GM19035 (cell line): ENCODE measurements around the gene CACNA1C.

Experiments used
- ATAC-seq: cut with Tn5 transposase; IDR thresholded peaks from one replicate; pipeline ENCODE4 v1.9.1; 2021; ENCODE audit not compliant: unreplicated experiment

CACNA1C gene

DNA sequence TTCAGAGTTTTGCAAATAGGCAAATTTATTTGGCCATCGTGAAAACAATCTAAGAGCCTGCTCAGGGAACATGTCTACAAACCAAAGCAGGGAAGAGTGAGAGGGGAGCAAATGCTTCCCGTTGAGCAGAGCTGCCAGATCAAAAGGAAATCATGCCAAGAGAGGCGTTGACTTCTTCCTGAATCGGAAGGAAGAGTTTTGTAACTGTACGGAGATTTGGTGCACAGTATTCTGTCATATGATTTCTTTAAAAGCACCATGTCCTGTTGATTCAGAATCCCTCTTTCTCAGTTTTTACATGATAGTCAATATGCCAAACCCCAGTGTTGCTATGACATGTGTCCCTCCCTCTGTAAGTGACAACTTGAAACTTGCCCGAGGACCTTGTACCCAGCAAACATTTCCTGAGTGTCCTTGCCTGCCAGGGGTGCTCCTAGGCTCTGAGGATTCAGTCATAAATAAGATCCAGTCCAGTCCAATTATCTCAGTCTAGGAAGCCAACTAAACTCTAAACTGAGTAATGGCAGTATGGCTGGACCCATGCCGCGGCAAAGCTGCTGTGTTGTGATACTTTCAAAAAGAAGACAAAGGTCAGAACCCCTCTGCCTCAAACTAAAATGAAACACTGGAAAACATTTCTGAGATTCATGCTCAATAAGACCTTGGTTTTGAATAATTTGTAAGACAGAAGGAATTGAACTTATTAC lies 441.9 kb downstream of the CACNA1C start:
- no peak for ATAC-seq

DNA sequence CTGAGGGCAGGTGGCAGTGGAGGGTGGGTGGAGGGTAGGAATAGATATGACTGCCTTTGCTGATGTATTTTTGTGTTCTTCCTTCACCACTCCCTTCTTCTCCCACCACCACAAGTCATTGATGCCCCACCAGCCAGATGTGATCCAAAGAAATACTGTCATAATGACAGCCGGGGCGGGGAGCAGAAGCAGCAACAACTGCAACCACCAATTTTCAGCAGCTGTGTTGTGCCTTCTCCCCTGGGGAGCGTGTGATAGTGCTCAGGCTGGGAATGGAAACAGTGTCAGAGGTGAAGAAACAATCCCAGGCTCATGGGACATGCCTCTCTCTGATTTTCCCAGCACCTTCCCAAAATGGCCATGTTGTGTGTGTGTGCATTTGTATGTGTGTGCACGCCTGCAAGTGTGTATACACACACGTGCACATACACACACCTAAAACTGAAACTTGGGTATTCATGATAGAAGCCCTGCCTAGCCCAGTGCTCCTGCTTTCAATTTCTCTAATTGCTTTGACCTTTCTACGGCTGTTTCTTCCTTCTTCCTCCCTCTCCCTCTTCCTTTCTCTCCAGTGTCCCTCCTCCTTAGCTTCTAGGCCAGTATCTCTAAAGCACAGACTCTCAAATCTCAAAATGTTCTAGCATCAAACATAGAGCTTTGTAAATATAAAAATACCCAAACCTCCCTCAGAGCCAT lies 442.8 kb downstream of the CACNA1C start:
- no peak for ATAC-seq

DNA sequence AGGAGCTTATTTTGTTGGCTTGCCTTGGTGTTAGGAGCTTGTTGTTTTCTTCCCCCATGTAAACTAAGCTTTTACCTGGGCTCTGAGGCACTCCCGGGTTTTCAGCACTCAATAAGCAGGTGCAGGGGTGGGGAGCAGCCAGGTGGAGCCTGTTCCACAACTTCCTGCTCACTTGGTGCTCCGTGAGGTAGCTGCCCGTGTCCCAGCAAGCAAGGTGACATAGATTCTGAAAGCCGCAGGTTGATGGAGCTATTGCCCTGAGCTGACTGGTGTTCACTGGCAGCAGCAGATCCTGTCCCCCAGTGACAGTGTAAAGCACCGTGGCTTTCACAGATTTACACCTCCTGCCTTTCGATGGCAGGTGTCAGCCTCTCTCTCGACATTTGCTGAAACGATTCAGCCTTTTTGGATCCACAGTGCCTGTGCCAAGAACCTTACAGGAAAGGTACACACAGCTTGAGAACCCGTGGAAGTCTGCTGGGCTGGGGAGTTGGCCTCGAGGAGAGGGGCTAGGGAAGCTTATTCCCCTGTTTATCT lies 446.2 kb downstream of the CACNA1C start:
- ATAC-seq: no peak

DNA sequence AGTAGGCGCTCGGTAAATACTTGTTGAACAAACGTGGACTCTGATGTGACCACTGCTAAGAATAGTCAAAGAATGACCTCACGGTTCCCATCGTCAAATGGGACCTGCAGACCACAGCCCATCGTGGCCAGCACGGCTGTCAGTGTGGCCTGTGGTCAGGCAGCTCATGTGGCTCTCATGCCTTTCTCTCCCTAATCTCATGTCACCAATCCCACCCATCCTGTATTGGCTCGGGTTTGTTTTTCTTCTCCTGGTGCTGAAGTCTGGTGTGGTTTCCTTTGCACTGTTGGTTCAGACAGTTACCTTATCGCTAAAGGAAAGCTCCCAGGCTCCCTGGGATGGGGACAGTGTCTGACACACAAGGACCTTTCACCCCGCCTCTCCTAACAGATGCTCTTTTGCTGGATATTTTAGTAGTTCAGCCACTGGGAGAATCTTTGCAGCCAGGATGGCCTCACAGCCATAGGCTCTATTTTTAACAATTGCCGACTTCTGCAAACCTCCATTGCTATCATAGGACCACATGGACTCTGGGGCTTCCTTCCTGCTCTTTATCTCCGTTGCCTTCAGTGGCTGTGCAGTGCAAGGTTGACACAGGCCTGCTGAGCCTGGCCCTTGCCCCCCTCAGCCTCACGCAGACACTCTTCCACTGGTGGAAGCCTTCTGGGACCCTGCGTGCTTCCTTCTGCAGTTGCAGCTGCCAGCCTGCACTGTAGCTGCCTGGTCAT lies 448.8 kb downstream of the CACNA1C start:
- no peak for ATAC-seq

DNA sequence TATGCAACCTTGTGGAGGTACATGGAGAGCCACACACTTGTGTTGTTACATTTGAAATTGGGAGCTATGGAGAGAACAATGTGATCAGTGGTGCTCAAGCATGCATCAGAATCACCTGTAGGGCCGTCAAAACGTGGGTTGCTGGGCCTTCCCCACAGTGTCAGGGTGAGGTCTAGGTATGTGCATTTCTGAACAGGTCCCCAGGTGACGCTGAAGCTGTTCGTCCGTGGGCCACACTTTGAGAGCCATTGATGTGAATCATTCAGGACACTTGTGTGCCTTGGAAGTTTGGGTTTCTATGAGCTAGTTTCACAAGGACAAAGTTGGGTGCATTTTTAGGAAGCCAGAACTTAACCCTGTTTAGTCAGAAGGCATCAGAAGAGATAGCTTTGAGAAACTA lies 450.2 kb downstream of the CACNA1C start:
- ATAC-seq: no peak

DNA sequence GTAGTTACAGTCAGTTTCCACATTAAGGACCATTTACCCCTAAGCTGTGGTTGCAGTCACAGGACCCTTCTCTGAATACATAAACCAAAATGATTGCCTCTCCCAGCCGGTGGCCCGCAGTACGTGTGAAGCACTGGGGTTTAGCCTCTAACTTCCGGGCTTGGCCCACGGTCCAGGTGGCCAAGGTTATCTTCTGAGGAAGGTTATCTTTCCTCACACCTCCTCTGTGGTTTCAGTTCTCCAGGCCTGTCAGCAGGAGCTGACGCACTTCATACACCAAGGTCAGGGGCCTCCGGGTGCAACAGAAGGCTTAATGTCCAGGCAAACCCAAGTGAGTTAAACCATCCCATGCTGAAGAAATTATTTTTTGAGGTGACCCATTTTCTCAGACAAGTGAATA lies 451.0 kb downstream of the CACNA1C start:
- no peak for ATAC-seq

DNA sequence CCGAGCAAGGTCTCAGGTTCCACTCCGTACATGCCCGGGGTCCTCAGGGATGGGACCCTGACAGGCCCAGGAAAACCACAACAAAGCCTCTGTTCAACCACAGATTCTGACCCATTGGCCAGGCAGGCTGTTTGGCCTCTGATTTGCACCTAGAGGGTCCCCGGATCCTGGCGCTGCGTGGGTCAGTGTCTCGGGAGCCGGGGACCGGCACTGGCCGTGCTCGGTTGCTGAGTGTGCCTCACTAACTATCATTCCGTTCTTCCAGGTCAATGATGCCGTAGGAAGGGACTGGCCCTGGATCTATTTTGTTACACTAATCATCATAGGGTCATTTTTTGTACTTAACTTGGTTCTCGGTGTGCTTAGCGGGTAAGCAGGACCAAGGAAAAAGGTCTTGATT lies 451.8 kb downstream of the CACNA1C start:
- ATAC-seq: no peak

DNA sequence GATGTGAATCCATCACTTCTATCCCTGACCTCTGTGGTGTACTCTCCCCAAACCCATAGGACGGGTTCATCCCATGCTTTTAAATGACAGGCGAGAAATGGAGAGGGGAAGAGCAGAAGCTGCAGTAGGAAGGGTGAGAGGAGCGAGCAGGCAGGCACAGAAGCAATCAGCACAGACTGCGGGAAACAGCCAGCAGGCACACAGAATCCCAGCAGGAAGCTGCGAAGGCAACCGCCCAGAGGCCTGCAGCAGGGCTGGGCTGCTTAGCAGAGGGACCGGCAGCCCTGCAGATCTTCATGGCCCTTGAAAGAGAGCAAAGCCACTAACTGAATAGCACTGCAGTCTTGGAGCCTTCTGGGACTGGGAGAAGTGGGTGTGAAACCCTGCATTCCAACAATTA lies 455.0 kb downstream of the CACNA1C start:
- no peak for ATAC-seq

DNA sequence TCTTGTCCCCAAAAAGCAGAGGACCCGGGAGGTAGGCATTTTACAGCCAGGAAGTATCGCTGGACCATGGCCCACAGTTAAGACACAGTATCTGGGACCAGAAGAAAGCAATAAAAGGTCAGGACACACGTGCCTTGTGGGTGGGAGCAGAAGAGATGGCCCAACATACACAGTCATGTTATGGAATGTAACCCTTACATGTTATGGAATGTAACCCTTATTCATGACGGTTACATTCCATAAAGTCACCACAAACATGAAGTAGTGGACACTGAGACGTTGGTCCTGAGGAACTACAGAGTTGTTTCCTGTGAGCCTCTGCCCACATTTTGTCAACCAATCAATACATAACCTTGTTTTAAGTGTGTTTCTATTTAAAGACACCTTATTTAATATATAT lies 456.4 kb downstream of the CACNA1C start:
- no peak for ATAC-seq

DNA sequence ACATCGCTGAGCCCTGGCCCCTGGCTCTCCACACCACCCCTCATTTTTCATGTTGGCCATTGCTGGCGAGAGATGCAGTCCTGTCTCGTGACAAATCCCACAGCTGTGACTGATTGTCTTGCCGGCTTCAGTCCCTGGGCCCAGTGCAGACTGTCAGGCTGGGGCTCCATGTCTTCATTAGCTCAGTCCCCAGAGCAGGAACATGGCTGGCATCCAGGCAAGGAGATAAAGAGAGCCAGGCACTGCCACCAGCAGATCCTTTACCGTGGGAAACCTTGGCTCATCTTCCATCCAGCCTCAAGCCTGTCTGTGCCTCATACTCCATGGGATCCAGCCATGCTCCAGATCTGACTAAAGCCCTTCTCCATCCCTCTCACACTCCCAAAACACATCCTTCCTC lies 457.3 kb downstream of the CACNA1C start:
- no peak for ATAC-seq

DNA sequence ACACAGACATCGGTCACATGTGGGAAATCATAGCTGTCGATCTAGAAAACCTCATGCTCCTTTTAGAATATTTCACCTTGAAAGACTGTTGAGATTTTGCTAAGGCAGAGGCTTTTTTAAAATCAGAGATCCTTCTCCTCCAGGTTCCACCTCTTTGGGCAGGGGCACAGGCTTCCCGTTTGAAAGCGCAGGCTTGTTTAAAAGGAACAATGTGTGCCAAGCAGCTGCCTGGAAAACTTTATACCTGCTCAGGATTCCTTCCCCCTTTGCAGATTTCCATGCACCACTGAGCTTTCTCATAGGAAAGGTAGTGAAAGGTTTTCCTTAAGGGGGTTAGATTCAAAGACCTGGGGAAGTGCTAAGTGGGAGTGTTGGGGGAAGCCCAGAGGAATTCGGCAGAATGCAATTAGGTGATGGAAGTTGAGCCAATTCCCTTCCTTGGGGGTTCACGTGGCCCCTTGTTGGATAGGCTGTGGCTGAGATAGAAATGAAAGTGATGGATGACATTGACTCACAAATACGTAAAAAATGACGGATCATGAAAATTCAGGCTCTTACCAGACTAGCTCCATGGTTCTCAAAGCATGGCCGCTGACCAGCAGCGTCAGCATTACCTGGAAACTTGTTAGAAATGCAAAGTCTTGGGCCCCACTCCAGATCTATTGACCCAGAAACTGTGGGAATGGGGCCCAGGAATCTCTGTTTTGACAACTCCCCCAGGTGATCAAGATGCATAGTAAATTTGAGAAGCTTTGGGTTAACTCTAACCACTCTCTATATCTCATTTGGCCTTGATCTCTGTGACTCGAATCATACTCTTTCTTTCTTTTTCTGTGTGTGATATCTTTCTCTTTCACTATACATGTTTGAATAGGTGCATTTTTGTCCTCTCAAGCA lies 460.6 kb downstream of the CACNA1C start:
- no peak for ATAC-seq

DNA sequence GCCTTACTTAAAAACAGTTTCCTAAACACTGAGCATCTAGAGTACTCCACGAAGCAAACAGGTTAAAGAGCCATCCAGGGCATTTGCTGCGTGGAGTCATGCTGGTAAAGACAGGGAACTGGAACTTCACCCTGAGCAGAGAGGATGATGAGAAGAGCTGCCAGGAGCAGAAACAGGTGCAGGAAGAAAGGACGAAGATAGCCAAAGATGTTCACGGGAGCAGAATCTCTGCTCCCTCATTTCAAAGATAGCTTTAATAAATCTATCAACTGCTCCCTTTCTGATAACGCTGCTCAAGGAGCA lies 461.2 kb downstream of the CACNA1C start:
- no peak for ATAC-seq

DNA sequence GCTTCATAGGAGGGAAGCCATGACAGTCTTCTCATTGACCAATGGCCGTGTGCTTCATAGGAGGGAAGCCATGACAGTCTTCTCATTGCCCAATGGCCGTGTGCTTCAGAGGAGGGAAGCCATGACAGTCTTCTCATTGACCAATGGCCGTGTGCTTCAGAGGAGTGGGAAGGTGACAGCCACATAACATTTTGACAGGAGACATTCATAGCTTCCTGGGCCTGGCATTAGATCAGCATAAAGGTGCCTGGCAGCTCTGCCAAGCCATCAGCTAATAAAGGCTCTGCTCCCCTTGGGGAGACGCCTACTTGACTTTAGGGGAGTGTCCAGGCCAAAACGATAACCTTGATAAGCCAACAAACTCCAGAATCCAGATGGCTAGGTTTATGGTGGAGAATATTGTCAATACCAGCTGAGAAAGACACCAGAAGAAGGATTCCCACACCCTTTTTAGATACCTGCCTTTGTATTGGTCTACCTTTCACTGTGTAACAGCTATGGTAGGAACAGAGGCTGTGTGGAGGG lies 468.0 kb downstream of the CACNA1C start:
- no peak for ATAC-seq

DNA sequence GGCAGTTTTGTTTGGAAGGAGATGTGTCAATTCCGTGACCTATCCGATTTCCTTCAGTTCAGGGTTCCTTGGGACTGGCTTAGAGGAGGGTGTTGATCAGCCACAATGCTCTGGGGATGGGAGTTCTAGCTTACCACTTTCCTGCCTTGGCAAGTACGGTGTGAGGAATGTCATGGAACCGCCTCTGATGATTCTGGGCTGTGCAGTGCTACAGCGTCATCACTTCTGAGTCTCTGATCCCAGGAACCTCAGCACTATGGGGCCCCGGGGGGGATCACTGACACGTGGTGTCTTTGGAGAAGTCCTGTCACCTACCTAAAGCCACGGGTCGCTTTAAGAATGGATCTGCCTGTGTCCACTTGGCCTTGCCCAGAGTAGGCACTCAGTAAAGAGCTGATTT lies 470.5 kb downstream of the CACNA1C start:
- no peak for ATAC-seq

DNA sequence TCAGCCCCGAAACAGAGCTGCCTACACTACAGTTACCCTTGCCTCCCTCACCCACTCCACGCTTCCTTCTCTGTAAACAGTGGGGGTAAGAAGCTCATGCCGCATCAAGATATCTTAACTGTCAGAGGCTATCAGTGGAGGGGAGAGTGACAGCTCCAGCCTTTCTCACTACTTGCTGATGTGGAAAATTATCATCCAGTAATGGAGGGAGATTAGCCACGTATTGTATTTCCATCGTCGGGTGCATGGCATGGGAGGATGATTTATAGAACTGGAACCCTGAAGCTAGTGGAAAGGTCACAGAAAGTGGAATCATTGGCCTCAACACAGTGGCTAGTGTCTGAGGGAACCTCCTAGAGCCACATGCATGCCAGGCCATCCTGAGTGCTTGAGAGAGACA lies 471.1 kb downstream of the CACNA1C start:
- no peak for ATAC-seq

DNA sequence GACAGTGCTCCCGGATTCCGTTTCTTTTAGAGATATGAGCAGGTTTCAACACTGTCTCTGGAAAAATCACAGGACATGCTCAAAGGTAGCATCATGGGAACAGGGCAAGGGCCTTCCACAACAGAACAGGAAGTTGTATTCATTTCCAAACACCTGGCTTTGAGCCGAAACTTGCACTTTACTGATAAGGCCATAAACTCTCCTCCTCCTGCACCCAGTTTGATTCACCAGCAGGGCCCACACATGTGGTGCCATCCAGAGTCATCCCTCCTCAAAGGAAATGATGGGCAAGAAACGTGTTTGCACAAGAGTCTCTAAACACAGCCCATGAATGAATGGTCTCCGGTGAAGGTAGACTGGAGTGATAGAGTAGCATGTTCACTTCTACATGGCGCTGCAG lies 473.6 kb downstream of the CACNA1C start:
- no peak for ATAC-seq

DNA sequence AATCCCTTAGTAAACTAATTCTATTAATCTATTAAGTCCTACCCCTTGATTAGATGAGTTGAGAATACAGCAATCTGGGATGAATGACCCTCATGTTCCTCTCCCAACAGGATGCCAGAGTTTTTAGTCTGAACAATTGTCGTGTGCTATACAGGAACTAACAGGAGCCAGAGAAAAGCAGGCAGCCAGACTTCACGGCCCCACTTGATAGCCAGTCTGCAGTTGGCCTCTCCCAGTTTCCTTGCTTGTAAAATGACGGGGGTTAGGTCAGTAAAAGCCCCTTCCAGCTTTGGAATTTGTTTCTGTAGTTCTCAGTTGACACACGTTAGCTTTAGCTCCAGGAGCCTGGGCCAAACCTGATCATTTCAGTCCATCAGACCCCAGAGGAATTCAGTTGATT lies 475.2 kb downstream of the CACNA1C start:
- no peak for ATAC-seq

DNA sequence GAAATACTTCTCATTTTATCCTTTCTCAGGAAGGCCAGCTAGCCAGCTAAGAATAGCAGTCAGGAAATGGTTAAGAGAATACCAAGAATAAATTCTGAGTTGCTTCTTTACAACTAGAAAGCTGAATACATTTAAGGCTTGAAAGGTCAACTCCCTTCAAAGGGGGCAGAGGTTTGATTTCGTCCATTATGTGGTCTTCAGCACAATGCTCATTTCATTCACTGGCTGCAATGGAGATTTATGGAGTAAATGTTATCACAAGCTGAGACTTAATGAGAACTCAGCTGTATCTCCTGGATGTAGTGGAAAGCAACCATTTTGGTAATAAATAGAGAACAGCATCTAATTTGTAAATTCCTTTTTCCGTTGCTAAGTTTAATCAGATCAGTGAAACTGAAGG lies 477.0 kb downstream of the CACNA1C start:
- ATAC-seq: no peak

DNA sequence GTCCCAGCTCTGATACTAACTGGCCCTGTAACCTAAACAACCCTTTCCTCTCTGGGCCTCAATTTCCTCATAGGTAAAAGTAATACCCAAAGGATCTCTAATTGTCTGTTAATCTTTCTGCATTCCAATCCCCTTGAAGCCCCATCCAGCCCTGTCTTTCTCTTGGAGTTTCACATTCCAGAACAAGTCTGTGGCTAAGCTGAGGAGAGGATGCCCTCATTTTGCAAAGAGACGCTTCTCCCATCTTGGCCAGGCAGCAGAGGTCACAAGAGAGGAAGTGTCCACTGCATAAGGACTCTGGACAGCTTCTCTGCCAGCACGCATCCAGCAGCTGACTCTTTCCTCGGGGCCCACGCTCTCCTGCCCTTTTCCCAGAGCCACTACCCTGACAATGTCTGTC lies 478.6 kb downstream of the CACNA1C start:
- ATAC-seq: no peak

DNA sequence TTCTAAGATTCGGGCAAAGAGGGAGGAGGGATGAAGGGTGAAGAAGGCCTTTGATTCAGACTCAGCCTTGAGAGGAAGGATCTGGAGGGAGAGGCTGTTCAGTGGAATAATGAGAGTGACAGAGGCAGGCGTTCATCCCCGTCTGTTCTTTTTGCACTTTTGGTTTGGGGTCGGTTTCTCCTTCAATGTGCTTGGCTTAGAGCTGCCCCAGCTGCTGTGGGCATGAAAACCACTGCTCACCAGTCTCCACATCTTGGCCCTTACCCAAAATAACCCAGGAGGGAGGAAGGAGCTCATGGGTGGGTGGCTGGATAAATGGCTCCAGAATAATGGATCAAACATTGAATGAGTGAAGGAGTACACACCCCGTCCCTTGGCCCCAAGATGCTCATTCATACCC lies 480.2 kb downstream of the CACNA1C start:
- ATAC-seq: no peak
